ENCODE results near the gene API5. TPM values are rescaled to one million over a fixed set of nuclear protein-coding genes. Genes with fewer than 3 reads are reported as not detected.
"Not testable (repeated sequence)": the region's sequence is repeated elsewhere in the genome, so short reads cannot be mapped to it uniquely, and the experiment has no call there.

API5 gene
- total RNA-seq, 1 donor from 2014 or later: 66.5 TPM

DNA sequence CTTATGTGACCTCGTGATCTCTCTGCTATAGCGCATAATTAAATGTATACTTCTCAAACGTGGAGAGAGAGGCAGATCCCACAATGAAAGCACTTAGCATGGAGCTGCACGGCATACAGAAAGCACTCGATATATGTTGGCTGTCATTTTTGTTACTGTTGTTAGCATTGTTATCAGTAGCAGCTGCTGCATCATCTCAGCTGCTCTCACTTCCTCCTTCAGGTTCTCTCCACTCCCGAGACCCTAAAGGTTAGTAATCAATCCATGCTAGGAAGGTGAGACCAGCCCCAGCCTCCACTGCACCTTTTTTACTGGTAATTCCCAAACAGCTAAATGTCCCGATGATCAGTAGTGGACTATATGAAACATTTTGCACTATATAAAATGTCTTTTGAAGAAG lies 13.4 kb upstream of the API5 start:
- Histone ChIP-seq H3K36me3 (no peaks in the 10 kb centered on the region), H3K27me3 (no peaks in the 10 kb centered on the region), H3K27ac (no peak overlapping the region), H3K4me1 (no peaks in the 10 kb centered on the region), H3K9me3 (no peaks in the 10 kb centered on the region), H3K4me3 (no peak overlapping the region)
- no peak for TF ChIP-seq POLR2AphosphoS5 (IDR thresholded peaks at IDR 0.05; ENCODE audit: insufficient read depth in 1 of 2, low read depth in 1 of 2)
- no peak for TF ChIP-seq POLR2A (IDR thresholded peaks at IDR 0.05)
- TF ChIP-seq, protein P1, sequence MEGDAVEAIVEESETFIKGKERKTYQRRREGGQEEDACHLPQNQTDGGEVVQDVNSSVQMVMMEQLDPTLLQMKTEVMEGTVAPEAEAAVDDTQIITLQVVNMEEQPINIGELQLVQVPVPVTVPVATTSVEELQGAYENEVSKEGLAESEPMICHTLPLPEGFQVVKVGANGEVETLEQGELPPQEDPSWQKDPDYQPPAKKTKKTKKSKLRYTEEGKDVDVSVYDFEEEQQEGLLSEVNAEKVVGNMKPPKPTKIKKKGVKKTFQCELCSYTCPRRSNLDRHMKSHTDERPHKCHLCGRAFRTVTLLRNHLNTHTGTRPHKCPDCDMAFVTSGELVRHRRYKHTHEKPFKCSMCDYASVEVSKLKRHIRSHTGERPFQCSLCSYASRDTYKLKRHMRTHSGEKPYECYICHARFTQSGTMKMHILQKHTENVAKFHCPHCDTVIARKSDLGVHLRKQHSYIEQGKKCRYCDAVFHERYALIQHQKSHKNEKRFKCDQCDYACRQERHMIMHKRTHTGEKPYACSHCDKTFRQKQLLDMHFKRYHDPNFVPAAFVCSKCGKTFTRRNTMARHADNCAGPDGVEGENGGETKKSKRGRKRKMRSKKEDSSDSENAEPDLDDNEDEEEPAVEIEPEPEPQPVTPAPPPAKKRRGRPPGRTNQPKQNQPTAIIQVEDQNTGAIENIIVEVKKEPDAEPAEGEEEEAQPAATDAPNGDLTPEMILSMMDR (IDR thresholded peaks at IDR 0.05): no peak
- intact Hi-C loops (cut with DNase I): no loop called here
- no peak for DNase-seq (ENCODE audit: extremely low spot score in 2 of 2)

DNA sequence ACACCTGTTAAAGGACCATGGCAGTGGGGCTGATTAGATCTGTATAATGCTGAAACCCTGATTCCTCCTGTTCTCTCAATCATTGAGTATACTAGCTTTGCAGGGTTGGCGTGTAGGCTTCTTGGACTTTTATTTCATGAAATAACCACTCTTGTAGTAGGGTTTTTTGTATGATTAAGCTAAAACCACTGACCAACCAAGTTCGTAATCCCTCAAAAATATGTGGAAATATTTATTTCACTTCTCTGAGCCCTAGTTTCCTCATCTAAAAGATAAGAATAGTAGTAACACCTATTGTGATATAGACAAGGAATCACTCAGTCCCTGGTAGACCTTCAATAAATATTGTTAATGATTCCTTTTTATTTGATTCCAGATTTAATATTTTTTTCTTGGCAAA lies 4.2 kb downstream of the API5 start:
- no peaks in the 10 kb centered on the region for H3K27me3 ChIP-seq
- no peak for DNase-seq (ENCODE audit: extremely low spot score in 2 of 2)
- H3K9me3 ChIP-seq: no peaks in the 10 kb centered on the region
- no peak overlapping the region for H3K4me3 ChIP-seq
- TF ChIP-seq, protein P1 (IDR thresholded peaks at IDR 0.05): no peak
- no peak for TF ChIP-seq POLR2AphosphoS5 (IDR thresholded peaks at IDR 0.05; ENCODE audit: insufficient read depth in 1 of 2, low read depth in 1 of 2)
- peaks cover 41% of the 10 kb centered on the region for H3K4me1 ChIP-seq
- H3K36me3 ChIP-seq: peaks cover 0 to 28% of the 10 kb centered on the region in 2 donors
- intact Hi-C loops (cut with DNase I): no loop called here
- H3K27ac ChIP-seq: no peak overlapping the region

DNA sequence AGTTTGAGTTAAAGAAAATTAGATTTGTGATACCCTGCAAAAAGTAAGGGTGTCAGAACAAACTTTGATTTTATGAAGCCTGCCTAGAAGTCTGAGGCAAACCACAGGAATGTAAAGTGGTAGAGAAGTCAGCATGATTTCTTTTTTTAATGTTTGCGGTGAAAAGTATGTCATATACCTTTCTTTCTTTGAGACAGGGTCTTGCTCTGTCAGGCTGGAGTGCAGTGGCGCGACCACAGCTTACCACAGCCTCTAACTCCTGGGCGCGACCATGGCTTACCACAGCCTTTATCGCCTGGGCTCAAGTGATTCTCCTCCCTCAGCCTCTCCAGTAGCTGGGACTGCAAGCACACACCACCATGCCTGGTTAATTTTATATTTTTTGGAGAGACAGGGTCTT lies 4.7 kb downstream of the API5 start:
- Histone ChIP-seq H3K27me3 (no peaks in the 10 kb centered on the region), H3K36me3 (peaks cover 0 to 32% of the 10 kb centered on the region in 2 donors), H3K4me3 (no peak overlapping the region), H3K9me3 (no peaks in the 10 kb centered on the region), H3K4me1 (peaks cover 41% of the 10 kb centered on the region), H3K27ac (no peak overlapping the region)
- intact Hi-C loops (cut with DNase I): no loop called here
- TF ChIP-seq POLR2AphosphoS5 (IDR thresholded peaks at IDR 0.05; ENCODE audit: insufficient read depth in 1 of 2, low read depth in 1 of 2): no peak
- no peak for DNase-seq (ENCODE audit: extremely low spot score in 2 of 2)

DNA sequence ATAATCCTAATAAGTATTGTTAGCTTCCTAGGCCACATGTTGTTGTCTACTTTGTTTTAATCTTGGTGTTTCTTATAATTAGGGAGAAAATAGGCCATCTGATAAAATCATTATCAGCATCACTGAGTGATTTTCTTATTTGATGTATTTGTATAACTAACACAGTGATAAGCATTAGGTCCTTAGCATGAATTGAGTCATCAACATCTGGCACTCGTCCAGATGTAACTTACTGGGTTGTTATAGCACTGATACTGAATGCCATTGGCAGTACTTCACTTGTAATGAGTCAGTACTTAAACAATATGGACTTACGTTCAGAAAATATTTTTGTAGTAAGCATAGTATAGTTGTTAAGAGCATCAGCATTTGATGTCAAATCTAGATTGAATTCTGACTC lies 16.2 kb downstream of the API5 start:
- H3K4me1 ChIP-seq: no peaks in the 10 kb centered on the region
- intact Hi-C loops (cut with DNase I): no loop called here
- H3K27ac ChIP-seq: no peak overlapping the region
- TF ChIP-seq, protein P1 (IDR thresholded peaks at IDR 0.05): no peak
- no peak for TF ChIP-seq POLR2A (IDR thresholded peaks at IDR 0.05)
- TF ChIP-seq POLR2AphosphoS5 (IDR thresholded peaks at IDR 0.05; ENCODE audit: insufficient read depth in 1 of 2, low read depth in 1 of 2): no peak
- no peak overlapping the region for H3K4me3 ChIP-seq
- DNase-seq (ENCODE audit: extremely low spot score in 2 of 2): no peak
- no peaks in the 10 kb centered on the region for H3K9me3 ChIP-seq
- H3K27me3 ChIP-seq: no peaks in the 10 kb centered on the region
- H3K36me3 ChIP-seq: peaks cover 0 to 91% of the 10 kb centered on the region in 2 donors

DNA sequence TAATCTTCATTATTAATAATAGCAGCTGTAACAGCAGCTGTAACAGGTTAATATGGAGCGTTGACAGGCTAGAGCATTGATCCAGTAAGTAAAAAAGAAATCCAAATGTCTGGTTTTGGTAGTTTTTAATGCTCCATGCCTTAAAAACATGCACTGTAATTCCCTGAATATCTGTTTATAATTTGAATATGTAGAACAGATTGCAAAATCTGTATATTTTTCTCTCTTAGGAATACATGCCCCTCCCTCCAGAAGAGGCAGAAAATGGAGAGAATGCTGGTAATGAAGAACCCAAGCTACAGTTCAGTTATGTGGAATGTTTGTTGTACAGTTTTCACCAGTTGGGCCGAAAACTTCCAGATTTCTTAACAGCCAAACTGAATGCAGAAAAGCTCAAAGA lies 16.7 kb downstream of the API5 start:
- Histone ChIP-seq H3K27me3 (no peaks in the 10 kb centered on the region), H3K4me1 (no peaks in the 10 kb centered on the region), H3K9me3 (no peaks in the 10 kb centered on the region), H3K4me3 (no peak overlapping the region), H3K36me3 (peaks cover 0 to 90% of the 10 kb centered on the region in 2 donors), H3K27ac (no peak overlapping the region)
- intact Hi-C loops (cut with DNase I): no loop called here
- TF ChIP-seq, protein P1 (IDR thresholded peaks at IDR 0.05): no peak
- TF ChIP-seq POLR2AphosphoS5 (IDR thresholded peaks at IDR 0.05; ENCODE audit: insufficient read depth in 1 of 2, low read depth in 1 of 2) (no peak), POLR2A (IDR thresholded peaks at IDR 0.05) (no peak)
- DNase-seq (ENCODE audit: extremely low spot score in 2 of 2): no peak

DNA sequence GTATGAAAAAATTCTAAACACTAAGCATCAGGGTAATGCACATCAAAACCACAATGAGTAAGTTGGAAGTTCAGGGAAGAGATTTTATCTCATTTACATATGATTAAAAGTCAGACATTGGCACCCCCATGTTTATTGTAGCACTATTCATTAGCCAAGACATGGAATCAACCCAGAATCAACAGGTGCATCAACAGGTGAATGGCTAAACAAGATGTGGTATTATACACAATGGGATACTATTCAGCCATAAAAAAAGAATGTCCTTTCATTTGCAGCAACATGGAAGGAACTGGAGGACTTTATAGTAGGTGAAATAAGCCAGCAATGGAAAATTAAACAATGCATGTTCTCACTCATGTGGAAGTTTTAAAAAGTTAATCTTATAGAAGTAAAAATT lies 29.4 kb downstream of the API5 start:
- Histone ChIP-seq H3K27me3 (no peaks in the 10 kb centered on the region), H3K4me3 (no peak overlapping the region), H3K9me3 (no peaks in the 10 kb centered on the region), H3K36me3 (peaks cover 0 to 35% of the 10 kb centered on the region in 2 donors), H3K4me1 (no peaks in the 10 kb centered on the region), H3K27ac (no peak overlapping the region)
- TF ChIP-seq POLR2AphosphoS5 (IDR thresholded peaks at IDR 0.05; ENCODE audit: insufficient read depth in 1 of 2, low read depth in 1 of 2) (no peak), POLR2A (IDR thresholded peaks at IDR 0.05) (no peak)
- TF ChIP-seq, protein P1 (IDR thresholded peaks at IDR 0.05): no peak
- no peak for DNase-seq (ENCODE audit: extremely low spot score in 2 of 2)
- intact Hi-C loops (cut with DNase I): no loop called here

DNA sequence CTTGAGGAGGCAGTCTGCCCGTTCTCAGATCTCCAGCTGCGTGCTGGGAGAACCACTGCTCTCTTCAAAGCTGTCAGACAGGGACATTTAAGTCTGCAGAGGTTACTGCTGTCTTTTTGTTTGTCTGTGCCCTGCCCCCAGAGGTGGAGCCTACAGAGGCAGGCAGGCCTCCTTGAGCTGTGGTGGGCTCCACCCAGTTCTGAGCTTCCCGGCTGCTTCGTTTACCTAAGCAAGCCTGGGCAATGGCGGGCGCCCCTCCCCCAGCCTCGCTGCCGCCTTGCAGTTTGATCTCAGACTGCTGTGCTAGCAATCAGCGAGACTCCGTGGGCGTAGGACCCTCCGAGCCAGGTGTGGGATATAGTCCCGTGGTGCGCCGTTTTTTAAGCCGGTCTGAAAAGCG lies 39.6 kb downstream of the API5 start:
- H3K4me1 ChIP-seq; H3K36me3 ChIP-seq; H3K27me3 ChIP-seq; H3K4me3 ChIP-seq; intact Hi-C loops (cut with DNase I); H3K27ac ChIP-seq; H3K9me3 ChIP-seq; DNase-seq (ENCODE audit: extremely low spot score in 2 of 2): not testable (repeated sequence)

Measured in vagina (tissue), 2 donors.